Kidney capillary endothelial cell (primary cell): ENCODE results near the gene SGMS1.

Experiments used
- DNase-seq: peaks from one replicate; pipeline ENCODE4 v3.0.0-alpha.2; 2018; ENCODE audit warnings: low spot score

The SGMS1 gene

GRCh38 chr10:50397312-50398140 is 226.2 kb downstream of the SGMS1 start:
- no peak for DNase-seq

DNA sequence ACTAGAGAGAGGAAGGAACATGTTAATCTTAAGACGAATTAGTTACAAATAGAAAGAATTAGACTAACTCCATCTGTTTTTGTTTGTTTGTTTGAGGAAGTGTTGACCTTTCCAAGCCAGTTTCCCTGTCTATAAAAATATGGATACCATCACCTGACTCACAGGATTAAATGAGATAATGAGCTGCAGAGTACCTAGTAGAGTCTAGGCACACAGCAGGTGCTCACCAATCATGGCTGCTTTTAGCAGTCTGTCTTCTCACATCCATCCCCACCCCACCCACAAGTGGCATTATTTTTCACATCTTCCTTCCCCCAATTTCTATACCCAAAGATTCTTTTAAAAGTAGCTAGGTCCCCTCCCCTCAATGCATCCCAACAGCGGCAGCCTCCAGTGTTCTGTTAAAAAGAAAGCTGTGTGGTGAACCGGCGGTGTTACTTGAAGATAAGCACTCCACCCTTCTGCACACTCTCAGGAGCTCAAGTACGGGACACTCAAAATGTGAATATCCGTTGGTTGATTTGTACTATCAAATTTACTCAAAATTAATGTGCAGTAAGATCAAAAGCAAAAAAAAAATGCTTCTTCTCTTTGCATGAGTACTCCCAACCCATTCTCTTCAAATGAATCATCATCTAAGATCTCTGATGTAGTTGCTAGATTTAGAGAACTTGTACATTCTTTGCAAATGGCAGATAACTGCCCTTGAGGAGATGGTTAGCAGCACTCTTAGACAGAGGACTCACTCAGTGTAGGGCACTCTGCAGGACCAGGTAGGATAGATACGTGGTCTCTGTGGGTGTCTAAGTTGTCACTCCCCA is 227.1 kb downstream of the SGMS1 start:
- DNase-seq, result no peak

DNA sequence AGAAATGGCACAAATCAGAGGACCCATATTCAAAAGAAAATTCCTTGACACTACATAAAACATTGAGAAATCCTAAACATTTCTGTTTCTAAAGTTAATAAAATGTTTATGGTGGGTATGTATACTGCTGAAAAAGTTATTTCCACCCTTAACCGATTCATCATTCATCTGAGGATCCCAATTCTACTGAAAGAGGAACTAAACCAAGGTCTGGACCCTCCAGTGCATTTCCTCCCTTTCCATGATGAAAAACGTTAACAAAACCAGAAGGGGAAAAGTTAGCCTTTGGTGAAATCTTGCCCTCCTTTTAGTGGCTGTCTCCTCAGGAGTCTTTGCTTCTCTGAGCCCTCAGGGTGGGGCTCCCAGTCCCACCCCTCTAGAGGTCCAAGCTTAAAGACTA is 227.9 kb downstream of the SGMS1 start:
- DNase-seq, result no peak

DNA sequence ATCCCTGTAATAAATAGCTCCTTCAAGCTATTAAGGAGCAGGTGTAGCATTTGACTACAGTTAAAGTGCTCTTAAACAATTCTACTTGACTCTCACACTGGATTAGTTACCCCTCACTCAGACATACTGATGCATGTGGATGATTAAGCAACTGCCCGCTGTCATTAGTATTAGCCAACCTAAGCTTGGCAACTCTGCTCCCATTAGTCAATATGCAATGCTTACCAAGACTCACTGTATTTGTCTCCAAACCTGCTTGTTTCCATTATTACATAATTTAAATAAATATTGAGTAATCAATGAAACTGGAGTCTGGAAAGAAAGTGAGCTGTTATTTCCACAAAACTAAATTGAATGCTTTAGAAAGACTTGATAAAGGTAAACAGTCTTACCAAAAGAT is 228.5 kb downstream of the SGMS1 start:
- DNase-seq, result no peak

DNA sequence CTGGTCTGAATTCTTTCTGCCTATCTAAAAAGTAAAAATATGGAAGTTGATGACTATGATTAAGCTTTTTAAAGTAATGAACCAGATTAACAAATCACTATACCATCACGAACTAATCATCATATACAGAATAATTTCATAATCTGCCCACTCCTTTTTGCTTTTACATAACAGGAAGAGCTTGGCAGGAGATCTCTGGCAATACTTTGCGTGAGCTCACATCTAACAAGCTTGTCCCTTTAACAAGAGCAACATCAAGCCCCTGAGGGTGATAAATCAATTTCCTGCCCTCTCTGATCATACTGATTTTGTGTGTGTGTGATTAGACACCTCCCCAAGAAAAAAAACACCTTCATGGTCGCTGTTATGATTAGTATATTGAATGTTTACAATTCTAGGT is 228.9 kb downstream of the SGMS1 start:
- DNase-seq, result no peak

- DNase-seq, result no peak
Observed at GRCh38 chr10:50393784-50394467, 229.8 kb downstream of the SGMS1 start.

- no peak for DNase-seq
Observed at GRCh38 chr10:50392966-50393718, 230.6 kb downstream of the SGMS1 start.

DNA sequence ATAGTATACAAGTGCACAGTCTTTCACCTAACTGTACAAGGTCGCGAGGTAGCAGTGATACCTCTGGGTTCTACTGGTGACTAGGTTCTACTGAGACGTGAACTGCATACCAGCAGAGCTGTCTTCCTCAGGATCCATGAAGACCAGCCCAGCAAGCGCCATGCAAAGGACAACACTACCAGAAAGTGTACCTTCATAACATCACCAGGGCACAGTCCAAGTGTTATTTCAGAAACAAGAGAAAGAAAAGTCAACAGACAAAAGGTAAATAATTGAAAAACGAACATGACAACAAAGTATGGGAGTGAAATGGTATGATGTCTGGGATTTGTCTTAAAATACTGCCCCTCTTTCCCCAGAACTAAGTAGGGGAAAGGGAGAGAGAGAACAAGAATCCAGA is 231.3 kb downstream of the SGMS1 start:
- DNase-seq, result no peak

GRCh38 chr10:50390302-50390701 is 233.5 kb downstream of the SGMS1 start:
- DNase-seq, result no peak

DNA sequence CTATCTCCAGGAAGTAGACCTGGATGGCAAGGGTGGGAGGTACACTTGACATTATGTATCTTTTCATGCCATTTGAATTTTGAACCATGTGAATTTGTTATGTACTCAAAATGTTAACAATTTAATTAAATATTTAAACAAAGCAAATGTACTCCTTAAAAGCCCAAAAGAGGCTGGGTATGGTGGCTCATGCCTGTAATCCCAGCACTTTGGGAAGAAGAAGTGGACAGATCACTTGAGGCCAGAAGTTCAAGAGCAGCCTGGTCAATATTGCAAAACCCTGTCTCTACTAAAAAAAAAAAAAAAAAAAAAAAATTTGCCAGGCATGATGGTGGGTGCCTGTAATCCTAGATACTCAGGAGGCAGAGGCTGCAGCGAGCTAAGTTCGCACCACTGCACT is 235.6 kb downstream of the SGMS1 start:
- DNase-seq, result no peak

GRCh38 chr10:50387732-50388073 is 236.1 kb downstream of the SGMS1 start:
- no peak for DNase-seq

- no peak for DNase-seq
Observed at GRCh38 chr10:50387007-50387731, 236.6 kb downstream of the SGMS1 start.

DNA sequence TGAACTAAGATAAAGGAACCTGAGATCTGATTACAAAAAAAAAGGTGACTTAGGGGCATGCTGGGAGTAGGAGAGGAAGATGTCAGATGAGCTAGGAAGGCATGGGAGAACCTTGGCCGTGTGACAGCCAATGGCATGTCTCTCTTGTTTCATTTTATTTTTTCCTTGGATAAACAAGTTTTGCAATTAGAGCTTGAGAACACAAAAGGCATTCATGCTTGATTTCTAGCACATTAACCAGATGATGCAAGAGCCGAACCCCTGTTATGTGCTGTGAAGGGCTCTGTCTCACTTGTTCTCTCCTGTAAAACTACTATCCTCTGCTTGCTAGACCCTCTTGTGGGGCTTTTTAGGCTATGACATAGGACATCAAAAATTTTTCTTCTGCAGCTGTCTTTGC is 238.1 kb downstream of the SGMS1 start:
- no peak for DNase-seq

GRCh38 chr10:50384898-50385297 is 238.9 kb downstream of the SGMS1 start:
- DNase-seq, result no peak

GRCh38 chr10:50384238-50384637 is 239.5 kb downstream of the SGMS1 start:
- no peak for DNase-seq

DNA sequence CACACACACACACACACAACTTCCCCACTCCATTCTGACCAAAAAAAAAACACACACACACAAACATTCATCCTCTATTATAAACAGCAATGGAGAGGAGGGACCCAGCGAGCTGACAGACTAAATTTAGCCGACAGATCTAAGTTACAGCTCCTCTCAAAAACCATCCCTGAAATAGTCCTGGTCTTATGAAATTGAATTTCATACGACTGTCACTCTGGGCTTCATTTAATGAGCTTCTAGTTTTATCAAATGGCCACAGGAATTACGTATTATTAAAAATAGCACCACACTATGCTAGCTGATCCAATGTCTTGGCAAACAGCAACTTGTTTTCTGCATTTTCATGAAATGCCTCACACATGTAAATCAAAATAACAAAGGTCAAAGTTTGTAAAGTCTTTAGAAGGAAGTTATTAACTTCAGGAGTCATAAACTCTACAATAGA is 241.2 kb downstream of the SGMS1 start:
- DNase-seq, result no peak

DNA sequence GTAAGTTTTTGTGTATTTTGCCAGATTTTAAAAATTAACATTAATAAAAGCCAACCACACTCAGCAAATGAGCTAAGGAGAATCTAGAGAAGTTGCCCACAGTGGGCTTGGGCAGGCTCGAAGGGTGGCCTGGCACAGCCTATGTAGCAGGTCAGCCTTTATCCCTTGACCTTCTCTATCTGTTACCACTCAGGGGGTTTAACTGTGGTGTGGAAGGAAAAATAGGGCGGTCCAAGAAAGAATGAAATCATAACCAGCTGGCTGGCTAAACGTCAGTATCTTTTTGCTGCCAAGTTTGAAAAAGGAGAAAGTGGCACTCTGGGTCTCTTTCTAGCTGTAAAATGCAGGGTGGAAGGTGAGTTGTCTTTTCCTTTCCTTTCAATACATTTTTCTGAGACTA is 242.1 kb downstream of the SGMS1 start:
- no peak for DNase-seq

DNA sequence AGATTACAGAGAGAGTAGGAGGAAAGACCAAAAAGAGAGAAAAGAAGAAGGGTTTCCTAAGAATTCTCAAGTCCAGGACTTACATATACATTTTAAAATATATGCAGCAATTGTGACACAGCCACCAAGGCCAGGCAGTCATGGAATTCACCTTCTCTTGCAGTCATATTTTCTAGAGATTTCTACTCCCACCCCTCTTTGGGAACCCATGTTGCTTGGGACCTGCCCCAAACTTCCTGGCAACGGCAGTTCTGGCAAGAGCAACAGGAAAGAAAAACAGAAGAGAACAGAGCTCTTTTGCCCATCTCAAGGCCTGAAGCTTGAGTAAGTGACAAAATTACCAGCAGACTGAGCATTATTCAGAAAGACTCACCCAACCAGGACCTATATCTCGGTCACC is 244.1 kb downstream of the SGMS1 start:
- no peak for DNase-seq

DNA sequence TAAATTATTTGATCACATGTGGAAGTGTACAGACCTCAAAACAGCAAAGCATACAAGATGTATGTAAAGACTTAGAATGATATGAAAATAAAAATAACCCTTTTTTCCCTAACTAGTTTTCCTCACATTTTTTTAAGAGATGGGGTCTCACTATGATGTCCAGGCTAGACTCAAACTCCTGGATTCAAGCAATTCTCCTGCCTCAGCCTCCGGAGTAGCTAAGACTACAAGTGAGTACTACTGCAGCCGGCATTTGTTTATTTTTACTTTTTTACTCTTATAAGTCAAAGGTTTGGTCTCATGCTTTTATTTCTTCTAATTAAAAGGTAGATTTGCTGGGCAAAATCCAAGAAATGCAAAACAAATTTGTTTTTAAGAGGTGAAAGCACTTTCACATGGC is 248.0 kb downstream of the SGMS1 start:
- no peak for DNase-seq

DNA sequence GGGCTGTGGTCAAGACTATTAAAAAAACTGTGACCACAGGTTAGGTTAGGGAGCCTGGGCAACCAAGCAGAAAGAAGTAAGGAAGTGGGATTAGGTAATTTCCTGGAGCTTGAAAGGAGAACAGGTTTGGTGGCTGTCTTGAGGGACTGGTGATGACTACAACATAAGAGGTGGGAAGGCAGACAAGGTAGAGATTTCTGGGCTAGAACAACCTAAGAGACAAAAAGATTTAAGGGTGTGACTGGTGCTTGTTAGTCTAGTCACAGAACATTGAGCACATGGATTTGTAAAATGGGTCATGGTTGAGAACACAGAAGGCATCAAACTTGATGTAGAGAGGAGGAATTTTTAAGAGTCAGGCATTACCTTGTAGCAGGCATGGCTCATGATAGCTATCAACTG is 248.7 kb downstream of the SGMS1 start:
- no peak for DNase-seq

DNA sequence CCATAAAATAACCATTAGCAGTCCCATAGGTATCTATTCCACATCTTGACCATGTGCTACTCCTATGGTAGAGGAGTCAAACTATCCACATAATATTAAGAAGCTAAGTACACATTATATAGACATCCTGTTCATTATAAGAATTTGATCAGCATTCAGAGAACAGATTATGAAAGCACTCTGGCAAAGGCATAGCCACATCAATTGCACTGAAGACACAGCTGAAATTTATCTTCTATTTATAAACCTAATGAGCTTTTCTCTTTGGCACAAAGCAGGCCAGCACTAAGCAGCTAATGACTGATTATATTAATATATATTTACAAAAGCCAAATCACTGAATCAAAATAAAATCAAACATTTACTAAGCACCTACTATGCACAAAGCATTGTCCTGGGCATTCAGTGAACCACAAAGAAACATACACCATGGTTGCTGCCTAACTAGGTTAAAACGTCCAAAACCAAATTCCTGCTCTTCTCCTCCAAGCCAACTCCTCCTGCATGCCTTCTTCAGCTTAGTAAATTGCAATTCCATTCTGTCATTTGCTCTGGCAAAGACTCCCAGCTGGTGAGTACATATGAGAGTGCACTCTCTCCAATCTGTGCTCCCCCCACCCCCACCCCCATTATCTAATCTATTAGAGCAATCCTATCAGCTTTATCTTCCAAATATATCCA is 249.8 kb downstream of the SGMS1 start:
- DNase-seq, result no peak
